ENCODE measurements around the gene TSTD1.

GRCh38 chr1:160999376-160999775, 39.4 kb downstream of the TSTD1 start:
- TF ChIP-seq POLR2AphosphoS5 (IDR thresholded peaks at IDR 0.05; ENCODE audit: borderline replicate concordance, low read depth, low read length) (no peak), EZH2 (IDR thresholded peaks at IDR 0.05) (no peak)
